ENCODE data around the gene SHOX. TPM values are rescaled to one million over a fixed set of nuclear protein-coding genes. Genes with fewer than 3 reads are reported as not detected.
"Not testable (repeated sequence)": the region's sequence is repeated elsewhere in the genome, so short reads cannot be mapped to it uniquely, and the experiment has no call there.

Gene SHOX
- total RNA-seq, 1 donor from 2014 or later: 0.16 TPM

DNA sequence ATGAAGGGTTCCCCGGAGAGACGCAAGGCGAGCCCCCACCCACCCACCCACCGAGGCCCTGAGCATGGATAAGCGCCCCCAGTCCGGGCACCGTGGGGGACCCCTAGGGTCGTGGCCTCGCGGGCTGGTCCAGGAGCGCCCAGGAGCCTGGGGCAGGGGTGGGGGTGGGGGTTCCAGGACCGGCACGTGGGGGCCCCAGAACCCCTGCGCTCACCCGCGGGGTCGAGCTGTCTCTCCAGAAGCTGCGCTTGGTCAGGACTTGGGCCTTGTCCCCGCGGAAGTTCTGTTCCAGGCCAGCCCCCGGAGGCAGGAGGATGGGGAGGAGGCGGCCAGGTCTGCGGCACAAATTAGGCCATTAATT, 11.2 kb upstream of the SHOX start:
- Mint-ChIP-seq H3K9me3 (no peaks in the 10 kb centered on the region), H3K4me3 (no peak overlapping the region), H3K4me1 (no peaks in the 10 kb centered on the region), H3K27me3 (ENCODE audit: low read depth) (peaks cover 90% of the 10 kb centered on the region), H3K27ac (ENCODE audit: unreplicated experiment) (no peak overlapping the region), H3K36me3 (ENCODE audit: low read depth) (peaks cover 3% of the 10 kb centered on the region)
- TF ChIP-seq, protein P1, sequence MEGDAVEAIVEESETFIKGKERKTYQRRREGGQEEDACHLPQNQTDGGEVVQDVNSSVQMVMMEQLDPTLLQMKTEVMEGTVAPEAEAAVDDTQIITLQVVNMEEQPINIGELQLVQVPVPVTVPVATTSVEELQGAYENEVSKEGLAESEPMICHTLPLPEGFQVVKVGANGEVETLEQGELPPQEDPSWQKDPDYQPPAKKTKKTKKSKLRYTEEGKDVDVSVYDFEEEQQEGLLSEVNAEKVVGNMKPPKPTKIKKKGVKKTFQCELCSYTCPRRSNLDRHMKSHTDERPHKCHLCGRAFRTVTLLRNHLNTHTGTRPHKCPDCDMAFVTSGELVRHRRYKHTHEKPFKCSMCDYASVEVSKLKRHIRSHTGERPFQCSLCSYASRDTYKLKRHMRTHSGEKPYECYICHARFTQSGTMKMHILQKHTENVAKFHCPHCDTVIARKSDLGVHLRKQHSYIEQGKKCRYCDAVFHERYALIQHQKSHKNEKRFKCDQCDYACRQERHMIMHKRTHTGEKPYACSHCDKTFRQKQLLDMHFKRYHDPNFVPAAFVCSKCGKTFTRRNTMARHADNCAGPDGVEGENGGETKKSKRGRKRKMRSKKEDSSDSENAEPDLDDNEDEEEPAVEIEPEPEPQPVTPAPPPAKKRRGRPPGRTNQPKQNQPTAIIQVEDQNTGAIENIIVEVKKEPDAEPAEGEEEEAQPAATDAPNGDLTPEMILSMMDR (conservative IDR thresholded peaks at IDR 0.05): no peak
- DNase-seq (ENCODE audit: low read depth, low spot score): no peak

DNA sequence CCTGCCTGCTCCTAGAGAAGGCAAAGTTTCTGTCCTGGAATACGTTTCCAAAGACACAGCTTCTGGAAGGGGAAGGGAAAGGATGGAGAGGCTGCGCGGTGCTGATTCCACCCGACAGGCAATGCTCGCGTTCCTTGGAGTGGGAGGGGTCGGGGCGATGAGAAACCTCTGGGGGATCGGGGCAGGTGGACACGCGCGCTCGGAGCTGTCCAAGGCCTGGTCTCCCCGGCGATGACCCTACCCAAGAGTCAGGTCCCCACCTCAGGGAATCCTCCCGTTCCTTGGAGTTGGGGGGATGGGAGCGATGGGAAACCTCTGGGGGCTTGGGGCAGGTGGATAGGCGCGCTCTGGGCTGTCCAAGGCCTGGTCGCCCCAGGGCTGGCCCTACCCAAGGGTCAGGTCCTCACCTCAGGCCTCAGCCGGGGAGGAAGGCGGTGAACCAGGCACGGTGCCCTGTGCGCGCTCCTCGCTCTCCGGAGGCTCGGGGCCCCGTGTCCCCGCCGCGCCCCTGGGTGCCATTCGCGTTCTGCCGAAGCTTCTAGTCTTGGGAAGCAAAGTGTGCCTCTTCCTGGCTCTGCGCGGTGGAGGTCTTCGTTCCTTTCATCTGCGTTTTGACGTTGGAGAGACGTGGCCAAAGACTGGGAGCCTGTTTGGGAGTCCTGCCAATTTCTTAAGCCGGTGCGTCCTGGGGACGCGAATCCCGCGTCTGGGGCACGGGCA, 10.6 kb upstream of the SHOX start:
- DNase-seq (ENCODE audit: low read depth, low spot score): no peak
- Mint-ChIP-seq H3K27me3 (ENCODE audit: low read depth) (peaks cover 90% of the 10 kb centered on the region), H3K4me3 (no peak overlapping the region), H3K9me3 (no peaks in the 10 kb centered on the region), H3K36me3 (ENCODE audit: low read depth) (peaks cover 3% of the 10 kb centered on the region), H3K4me1 (no peaks in the 10 kb centered on the region), H3K27ac (ENCODE audit: unreplicated experiment) (no peak overlapping the region)
- TF ChIP-seq, protein P1 (conservative IDR thresholded peaks at IDR 0.05): no peak

DNA sequence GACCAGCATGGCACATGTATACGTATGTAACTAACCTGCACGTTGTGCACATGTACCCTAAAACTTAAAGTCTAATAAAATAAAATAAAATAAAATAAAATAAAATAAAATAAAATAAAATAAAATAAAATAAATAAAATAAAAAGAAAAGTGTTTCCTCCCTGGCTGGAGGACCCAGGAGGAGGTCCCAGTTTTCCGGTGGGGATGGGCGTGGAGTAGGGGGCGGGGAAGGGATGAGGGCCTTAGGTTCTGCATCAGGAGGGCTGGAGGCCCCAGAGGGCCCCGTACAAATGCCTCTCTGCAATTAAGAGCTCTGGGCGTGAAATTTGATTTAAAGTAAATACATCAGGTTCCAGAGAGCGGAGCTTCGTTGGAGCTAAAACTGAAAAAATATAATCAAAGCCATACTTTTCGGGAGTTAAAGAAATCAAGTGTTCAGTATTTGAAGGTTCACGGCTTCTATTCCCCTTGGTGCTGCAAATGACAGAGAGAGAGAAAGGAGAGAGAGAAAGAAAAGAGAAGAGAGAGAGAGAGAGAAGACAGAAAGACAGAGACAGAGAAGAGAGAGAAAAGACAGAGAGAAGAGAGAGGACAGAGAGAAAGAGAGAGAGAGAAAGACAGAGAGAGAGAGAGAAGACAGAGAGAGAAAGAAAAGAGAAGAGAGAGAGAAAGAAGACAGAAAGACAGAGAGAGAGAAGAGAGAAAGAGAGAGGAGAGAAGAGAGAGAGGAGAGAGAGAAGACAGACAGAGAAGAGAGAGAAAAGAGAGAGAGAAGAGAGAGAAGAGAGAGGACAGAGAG, 8.7 kb upstream of the SHOX start:
- no peak overlapping the region for H3K27ac Mint-ChIP-seq (ENCODE audit: unreplicated experiment)
- TF ChIP-seq, protein P1 (conservative IDR thresholded peaks at IDR 0.05): no peak
- DNase-seq (ENCODE audit: low read depth, low spot score): no peak
- peaks cover 91% of the 10 kb centered on the region for H3K27me3 Mint-ChIP-seq (ENCODE audit: low read depth)
- peaks cover 3% of the 10 kb centered on the region for H3K36me3 Mint-ChIP-seq (ENCODE audit: low read depth)
- no peak overlapping the region for H3K4me3 Mint-ChIP-seq
- no peaks in the 10 kb centered on the region for H3K9me3 Mint-ChIP-seq
- peaks cover 3% of the 10 kb centered on the region for H3K4me1 Mint-ChIP-seq

DNA sequence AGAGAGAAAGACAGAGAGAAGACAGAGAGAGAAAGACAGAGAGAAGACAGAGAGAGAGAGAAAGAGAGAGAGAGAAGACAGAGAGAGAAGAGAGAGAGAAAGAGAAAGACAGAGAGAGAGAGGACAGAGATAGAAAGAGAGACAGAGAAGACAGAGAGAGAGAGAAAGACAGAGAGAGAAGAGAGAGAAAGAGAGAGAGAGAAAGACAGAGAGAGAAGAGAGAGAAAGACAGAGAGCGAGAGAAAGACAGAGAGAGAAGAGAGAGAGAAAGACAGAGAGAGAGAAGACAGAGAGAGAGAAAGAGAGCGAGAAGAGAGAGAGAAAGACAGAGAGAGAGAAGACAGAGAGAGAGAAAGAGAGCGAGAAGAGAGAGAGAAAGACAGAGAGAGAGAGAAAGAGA, 7.8 kb upstream of the SHOX start:
- H3K36me3 Mint-ChIP-seq (ENCODE audit: low read depth); H3K27ac Mint-ChIP-seq (ENCODE audit: unreplicated experiment); H3K9me3 Mint-ChIP-seq; H3K4me3 Mint-ChIP-seq; H3K4me1 Mint-ChIP-seq; DNase-seq (ENCODE audit: low read depth, low spot score): not testable (repeated sequence)
- H3K27me3 Mint-ChIP-seq (ENCODE audit: low read depth): peaks cover 91% of the 10 kb centered on the region

DNA sequence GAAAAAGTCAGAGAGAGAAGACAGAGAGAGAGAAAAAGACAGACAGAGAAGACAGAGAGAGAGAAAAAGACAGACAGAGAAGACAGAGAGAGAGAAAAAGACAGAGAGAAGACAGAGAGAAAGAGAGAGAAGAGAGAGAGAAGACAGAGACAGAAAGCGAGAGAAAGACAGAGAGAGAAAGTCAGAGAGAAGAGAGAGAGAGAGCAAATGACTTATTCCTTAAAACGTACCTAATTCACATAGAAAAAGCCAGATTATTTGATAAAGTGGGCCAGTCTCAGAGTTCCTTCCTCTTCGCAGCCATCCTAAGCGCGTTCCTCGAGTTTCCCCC, 7.4 kb upstream of the SHOX start:
- Mint-ChIP-seq H3K27ac (ENCODE audit: unreplicated experiment) (no peak overlapping the region), H3K9me3 (no peaks in the 10 kb centered on the region), H3K36me3 (ENCODE audit: low read depth) (peaks cover under 1% of the 10 kb centered on the region), H3K4me3 (peak overlapping the region; percentile 19), H3K27me3 (ENCODE audit: low read depth) (peaks cover 91% of the 10 kb centered on the region), H3K4me1 (peaks cover 12% of the 10 kb centered on the region)
- TF ChIP-seq, protein P1 (conservative IDR thresholded peaks at IDR 0.05): no peak
- DNase-seq (ENCODE audit: low read depth, low spot score): no peak
